Sigmoid colon (tissue), 7 donors: ENCODE data around the gene UGT1A1. TPM values are rescaled to one million over a fixed set of nuclear protein-coding genes. Genes with fewer than 3 reads are reported as not detected.
A peak's percentile ranks its signal among the peaks of the same experiment; 100 is the strongest.

ENCODE experiments used
- DNase-seq: peaks from one replicate; pipeline ENCODE4 v3.0.0-alpha.2; 2019
- H3K27ac ChIP-seq, 4 donors: fragments of 200-600 bp; sonication (generic); one replicate each; pipeline ENCODE4 v1.5.1; 2016 to 2019; ENCODE audit warnings: mild to moderate bottlenecking in 1 of 4
- H3K27me3 ChIP-seq, 3 donors: fragments of 200-600 bp; sonication (generic); one replicate each; pipeline ENCODE4 v1.5.1; 2019; ENCODE audit warnings: mild to moderate bottlenecking in 1 of 3
- H3K36me3 ChIP-seq, 4 donors: fragments of 200-600 bp; sonication (generic); one replicate each; pipeline ENCODE4 v1.5.1; 2016 to 2019
- H3K4me1 ChIP-seq, 4 donors: fragments of 200-600 bp; sonication (generic); one replicate each; pipeline ENCODE4 v1.5.1; 2017 to 2019
- H3K4me3 ChIP-seq, 4 donors: fragments of 200-600 bp; sonication (generic); one replicate each; pipeline ENCODE4 v1.5.1; 2017 to 2019; ENCODE audit warnings: mild to moderate bottlenecking in 2 of 4, moderate library complexity in 1 of 4
- H3K9me3 ChIP-seq, 4 donors: fragments of 200-600 bp in 3 of 4; sonication (generic) in 3 of 4; one replicate each; pipeline versions ENCODE4 v1.5.1 to v1.6.1; 2013 to 2019
- EP300 ChIP-seq, 4 donors: sonication (generic); formaldehyde crosslinking; IDR thresholded peaks; one replicate each; pipeline ENCODE4 v1.6.1; 2017; ENCODE audit warnings: antibody characterized with exemption in 4 of 4
- POLR2A ChIP-seq, 2 donors: fragments of 450-650 bp; IDR thresholded peaks; one replicate each; pipeline ENCODE4 v1.6.1; 2016; ENCODE audit warnings: antibody characterized with exemption in 2 of 2, mild to moderate bottlenecking in 2 of 2, moderate library complexity in 2 of 2
- POLR2AphosphoS5 ChIP-seq, 4 donors: sonication (generic); formaldehyde crosslinking; IDR thresholded peaks; one replicate each; pipeline ENCODE4 v1.6.1; 2017; ENCODE audit warnings: antibody characterized with exemption in 4 of 4
- WGBS, 2 donors: extraction: QIAGEN DNeasy Blood & Tissue Kit; methylation state at CpG; one replicate each; pipeline ENCODE4 v1.1.7; 2013; 5-methylcytosine and 5-hydroxymethylcytosine counted together
- intact Hi-C: fragments of 100-400 bp; cut with DNase I; formaldehyde crosslinking; loops from one replicate; pipeline ENCODE4 v1.15.1; 2023
- polyA plus RNA-seq, 3 donors: library from polyadenylated mRNA; stranded (reverse); fragments of 200-250 nt; gene quantifications; one replicate each; pipeline ENCODE4 v1.2.3, GENCODE V29; 2013
- total RNA-seq, 4 donors: library from RNA; depleted of rRNA; stranded (reverse); fragments of >200 nt; gene quantifications; one replicate each; pipeline ENCODE4 v1.1.0, GENCODE V29; 2016
- TF ChIP-seq, protein P1 (sequence below), 4 experiments: fragments of 450-650 bp in 3 of 4; fragments of 200-600 bp in 1 of 4; IDR thresholded peaks; one replicate each; pipeline ENCODE4 v1.5.1; 2016 to 2019; ENCODE audit warnings: antibody characterized with exemption in 4 of 4, mild to moderate bottlenecking in 3 of 4, moderate library complexity in 2 of 4
- donor health status: healthy with polysubstance abuse.
- donor health status: Bipolar disorder and iron deficiency.
- donor health status: healthy.

The UGT1A1 gene
- not detected for total RNA-seq
- 1 to 10 TPM in 2 of 3 donors, under 1 TPM in 1; 0.74 to 2.8 (median 1.8) TPM for polyA plus RNA-seq

DNA sequence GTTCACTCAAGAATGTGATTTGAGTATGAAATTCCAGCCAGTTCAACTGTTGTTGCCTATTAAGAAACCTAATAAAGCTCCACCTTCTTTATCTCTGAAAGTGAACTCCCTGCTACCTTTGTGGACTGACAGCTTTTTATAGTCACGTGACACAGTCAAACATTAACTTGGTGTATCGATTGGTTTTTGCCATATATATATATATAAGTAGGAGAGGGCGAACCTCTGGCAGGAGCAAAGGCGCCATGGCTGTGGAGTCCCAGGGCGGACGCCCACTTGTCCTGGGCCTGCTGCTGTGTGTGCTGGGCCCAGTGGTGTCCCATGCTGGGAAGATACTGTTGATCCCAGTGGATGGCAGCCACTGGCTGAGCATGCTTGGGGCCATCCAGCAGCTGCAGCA is at the start of gene UGT1A1:
TSS of gene UGT1A1 (plus strand) at position 228 of the 400 bp plus-strand sequence. CDS start at position 246, 18 bp downstream.
- Histone ChIP-seq H3K27me3 (no peaks in the 10 kb centered on the region), H3K36me3 (no peaks in the 10 kb centered on the region), H3K9me3 (no peaks in the 10 kb centered on the region), H3K4me3 (no peak within 1 kb of the TSS), H3K27ac (no peak within 1 kb of the TSS), H3K4me1 (no peaks in the 10 kb centered on the region)
- intact Hi-C loops: no loop called here
- TF ChIP-seq EP300 (IDR thresholded peaks at IDR 0.05): no peak
- TF ChIP-seq, protein P1, sequence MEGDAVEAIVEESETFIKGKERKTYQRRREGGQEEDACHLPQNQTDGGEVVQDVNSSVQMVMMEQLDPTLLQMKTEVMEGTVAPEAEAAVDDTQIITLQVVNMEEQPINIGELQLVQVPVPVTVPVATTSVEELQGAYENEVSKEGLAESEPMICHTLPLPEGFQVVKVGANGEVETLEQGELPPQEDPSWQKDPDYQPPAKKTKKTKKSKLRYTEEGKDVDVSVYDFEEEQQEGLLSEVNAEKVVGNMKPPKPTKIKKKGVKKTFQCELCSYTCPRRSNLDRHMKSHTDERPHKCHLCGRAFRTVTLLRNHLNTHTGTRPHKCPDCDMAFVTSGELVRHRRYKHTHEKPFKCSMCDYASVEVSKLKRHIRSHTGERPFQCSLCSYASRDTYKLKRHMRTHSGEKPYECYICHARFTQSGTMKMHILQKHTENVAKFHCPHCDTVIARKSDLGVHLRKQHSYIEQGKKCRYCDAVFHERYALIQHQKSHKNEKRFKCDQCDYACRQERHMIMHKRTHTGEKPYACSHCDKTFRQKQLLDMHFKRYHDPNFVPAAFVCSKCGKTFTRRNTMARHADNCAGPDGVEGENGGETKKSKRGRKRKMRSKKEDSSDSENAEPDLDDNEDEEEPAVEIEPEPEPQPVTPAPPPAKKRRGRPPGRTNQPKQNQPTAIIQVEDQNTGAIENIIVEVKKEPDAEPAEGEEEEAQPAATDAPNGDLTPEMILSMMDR (IDR thresholded peaks at IDR 0.05): no peak
- TF ChIP-seq POLR2A (IDR thresholded peaks at IDR 0.05): no peak
- no peak for TF ChIP-seq POLR2AphosphoS5 (IDR thresholded peaks at IDR 0.05)
- WGBS, 2 donors: 68 to 88% methylated on average over 6 of the region's 6 CpGs
- DNase-seq: no peak

DNA sequence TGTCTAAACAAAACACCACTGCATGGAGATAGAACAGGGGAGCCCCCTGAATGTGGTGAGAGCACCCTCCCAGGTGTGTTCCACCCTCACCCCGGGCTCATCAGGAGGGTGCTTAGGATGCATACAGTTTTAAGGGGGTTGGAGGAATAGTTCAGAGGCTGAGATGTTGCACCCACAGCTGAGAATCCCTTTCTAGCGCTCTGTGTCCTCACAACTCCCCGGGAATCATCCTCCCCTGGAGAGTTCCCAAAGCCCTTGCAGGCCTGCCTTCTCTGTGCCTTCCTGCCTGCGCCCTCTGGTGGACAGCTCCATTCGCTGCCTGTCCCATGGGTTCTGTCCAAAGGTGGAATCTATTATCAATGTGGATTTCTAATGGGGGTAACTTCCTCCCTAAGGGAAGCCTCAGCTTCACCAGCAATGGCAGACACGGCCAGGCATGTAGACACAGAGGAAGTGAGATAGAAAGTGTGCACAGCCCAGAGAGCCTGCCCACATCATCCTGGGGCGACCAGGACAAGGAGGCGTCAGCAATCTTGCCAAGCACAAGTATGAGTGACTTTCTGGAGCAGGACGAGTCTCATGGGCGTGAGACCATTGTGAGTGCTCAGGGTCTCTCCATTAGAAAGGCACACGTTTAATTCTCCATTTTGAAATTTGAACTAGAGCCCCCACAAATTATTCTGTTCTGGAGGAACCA is 48.6 kb upstream of the UGT1A1 start:
- peak; percentile 78 for DNase-seq
- intact Hi-C loops: no loop called here
- Histone ChIP-seq H3K4me1 (no peaks in the 10 kb centered on the region), H3K36me3 (no peaks in the 10 kb centered on the region), H3K27me3 (no peaks in the 10 kb centered on the region), H3K9me3 (no peaks in the 10 kb centered on the region), H3K4me3 (no peak overlapping the region), H3K27ac (no peak overlapping the region)
- WGBS, 2 donors: 42 to 43% methylated on average over 11 of the region's 11 CpGs
- TF ChIP-seq, protein P1 (IDR thresholded peaks at IDR 0.05): peak in 3 of 4 experiments; percentile 33 to 57 (median 36)
- no peak for TF ChIP-seq POLR2A (IDR thresholded peaks at IDR 0.05)

DNA sequence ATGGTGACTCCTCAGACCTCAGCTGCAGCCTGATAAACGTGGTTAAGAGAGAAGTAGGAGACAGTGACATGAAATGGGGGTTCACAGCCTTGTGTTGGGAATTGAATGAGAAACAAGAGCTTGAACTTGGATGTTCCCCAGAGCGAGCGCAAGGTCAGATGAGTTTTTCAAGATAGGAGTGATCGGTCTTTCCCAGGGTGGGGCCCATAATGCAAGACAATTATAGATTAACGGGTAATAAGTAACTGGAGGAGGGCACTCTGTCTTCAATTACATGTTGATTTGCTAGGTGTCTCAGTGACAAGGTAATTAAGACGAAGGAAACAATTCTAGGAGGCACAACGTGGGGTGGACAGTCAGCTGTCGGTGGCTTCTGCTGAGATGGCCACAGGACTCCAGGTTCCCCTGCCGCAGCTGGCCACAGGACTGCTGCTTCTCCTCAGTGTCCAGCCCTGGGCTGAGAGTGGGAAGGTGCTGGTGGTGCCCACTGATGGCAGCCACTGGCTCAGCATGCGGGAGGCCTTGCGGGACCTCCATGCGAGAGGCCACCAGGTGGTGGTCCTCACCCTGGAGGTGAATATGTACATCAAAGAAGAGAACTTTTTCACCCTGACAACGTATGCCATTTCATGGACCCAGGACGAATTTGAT is 47.3 kb upstream of the UGT1A1 start, which contains the start of gene UGT1A5:
TSS of gene UGT1A5 (plus strand) at position 297 of the 651 bp plus-strand sequence. CDS start at position 382, 85 bp downstream.
- TF ChIP-seq EP300 (IDR thresholded peaks at IDR 0.05): no peak
- no peak for TF ChIP-seq POLR2AphosphoS5 (IDR thresholded peaks at IDR 0.05)
- TF ChIP-seq POLR2A (IDR thresholded peaks at IDR 0.05): no peak
- TF ChIP-seq, protein P1 (IDR thresholded peaks at IDR 0.05): no peak
- Histone ChIP-seq H3K9me3 (no peaks in the 10 kb centered on the region), H3K4me3 (no peak within 1 kb of the TSS), H3K27ac (no peak within 1 kb of the TSS), H3K4me1 (no peaks in the 10 kb centered on the region), H3K36me3 (no peaks in the 10 kb centered on the region), H3K27me3 (no peaks in the 10 kb centered on the region)
- intact Hi-C loops: no loop called here
- 72 to 83% methylated on average over 14 of the region's 14 CpGs for WGBS, 2 donors
- no peak for DNase-seq

DNA sequence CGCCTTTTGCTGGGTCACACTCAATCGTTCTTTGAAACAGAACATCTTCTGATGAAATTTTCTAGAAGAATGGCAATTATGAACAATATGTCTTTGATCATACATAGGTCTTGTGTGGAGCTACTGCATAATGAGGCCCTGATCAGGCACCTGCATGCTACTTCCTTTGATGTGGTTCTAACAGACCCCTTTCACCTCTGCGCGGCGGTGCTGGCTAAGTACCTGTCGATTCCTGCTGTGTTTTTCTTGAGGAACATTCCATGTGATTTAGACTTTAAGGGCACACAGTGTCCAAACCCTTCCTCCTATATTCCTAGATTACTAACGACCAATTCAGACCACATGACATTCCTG is 46.8 kb upstream of the UGT1A1 start:
- H3K9me3 ChIP-seq: no peaks in the 10 kb centered on the region
- H3K27ac ChIP-seq: no peak overlapping the region
- TF ChIP-seq EP300 (IDR thresholded peaks at IDR 0.05) (no peak), POLR2AphosphoS5 (IDR thresholded peaks at IDR 0.05) (no peak), POLR2A (IDR thresholded peaks at IDR 0.05) (no peak)
- TF ChIP-seq, protein P1 (IDR thresholded peaks at IDR 0.05): no peak
- intact Hi-C loops: no loop called here
- no peak overlapping the region for H3K4me3 ChIP-seq
- H3K4me1 ChIP-seq: no peaks in the 10 kb centered on the region
- 78 to 94% methylated on average over 7 of the region's 7 CpGs for WGBS, 2 donors
- H3K36me3 ChIP-seq: no peaks in the 10 kb centered on the region
- no peaks in the 10 kb centered on the region for H3K27me3 ChIP-seq
- DNase-seq: no peak
